Measurements from ENCODE around the gene VPS4A. TPM values are rescaled to one million over a fixed set of nuclear protein-coding genes. Genes with fewer than 3 reads are reported as not detected.
"Not testable (repeated sequence)": the region's sequence is repeated elsewhere in the genome, so short reads cannot be mapped to it uniquely, and the experiment has no call there.

VPS4A gene
- total RNA-seq, 1 donor from 2014 or later = 17.9 TPM

DNA sequence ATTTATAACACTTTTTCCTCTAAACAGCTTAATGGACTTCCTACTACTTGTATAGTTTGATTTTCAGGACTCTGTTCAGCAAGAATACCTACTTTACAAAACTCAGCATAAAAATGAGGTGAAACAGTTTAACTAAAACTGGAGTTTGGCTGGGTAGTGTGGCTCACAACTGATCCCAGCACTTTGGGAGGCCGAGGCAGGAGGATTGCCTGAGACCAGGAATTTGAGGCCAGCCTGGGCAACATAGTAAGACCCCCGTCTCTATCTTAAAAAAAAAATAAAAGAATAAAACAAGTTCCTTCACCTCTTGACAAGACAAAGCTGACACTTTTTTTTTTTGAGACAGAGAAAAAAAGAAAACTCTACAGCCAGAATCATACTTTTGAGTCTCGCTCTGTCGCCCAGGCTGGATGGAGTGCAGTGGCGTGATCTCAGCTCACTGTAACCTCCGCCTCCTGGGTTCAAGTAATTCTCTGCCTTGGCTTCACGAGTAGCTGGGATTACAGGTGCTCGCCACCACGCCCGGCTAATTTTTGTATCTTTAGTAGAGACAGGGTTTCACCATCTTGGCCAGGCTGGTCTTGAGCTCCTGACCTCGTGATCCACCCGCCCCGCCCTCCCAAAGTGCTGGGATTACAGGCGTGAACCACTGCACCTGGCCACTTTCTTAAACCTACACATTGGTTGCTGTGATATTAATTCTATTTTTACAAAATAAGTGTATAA is 16.6 kb downstream of the VPS4A start:
- DNase-seq = no peak

DNA sequence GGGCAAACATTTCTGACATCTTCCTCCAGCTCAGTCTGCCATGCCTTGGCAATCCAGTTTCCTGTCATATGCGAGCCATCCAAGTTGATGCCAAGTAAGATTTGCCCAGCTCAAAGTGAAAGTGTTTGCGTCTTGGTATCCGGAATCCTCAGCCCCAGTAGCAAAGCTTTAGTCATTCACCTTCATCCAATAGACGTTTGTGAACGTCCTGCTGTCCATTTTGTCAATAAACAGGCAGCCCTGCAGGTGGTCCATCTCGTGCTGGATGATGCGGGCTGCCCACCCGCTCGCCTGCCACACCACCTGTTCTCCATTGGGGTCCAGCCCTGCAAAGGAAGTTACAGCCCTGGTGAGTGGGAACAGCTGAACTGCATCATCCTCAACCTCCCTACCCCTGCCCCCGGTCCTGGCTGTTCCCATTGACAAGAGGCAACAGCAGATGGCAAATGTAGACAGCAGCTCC is 17.7 kb downstream of the VPS4A start:
- no peak for DNase-seq

DNA sequence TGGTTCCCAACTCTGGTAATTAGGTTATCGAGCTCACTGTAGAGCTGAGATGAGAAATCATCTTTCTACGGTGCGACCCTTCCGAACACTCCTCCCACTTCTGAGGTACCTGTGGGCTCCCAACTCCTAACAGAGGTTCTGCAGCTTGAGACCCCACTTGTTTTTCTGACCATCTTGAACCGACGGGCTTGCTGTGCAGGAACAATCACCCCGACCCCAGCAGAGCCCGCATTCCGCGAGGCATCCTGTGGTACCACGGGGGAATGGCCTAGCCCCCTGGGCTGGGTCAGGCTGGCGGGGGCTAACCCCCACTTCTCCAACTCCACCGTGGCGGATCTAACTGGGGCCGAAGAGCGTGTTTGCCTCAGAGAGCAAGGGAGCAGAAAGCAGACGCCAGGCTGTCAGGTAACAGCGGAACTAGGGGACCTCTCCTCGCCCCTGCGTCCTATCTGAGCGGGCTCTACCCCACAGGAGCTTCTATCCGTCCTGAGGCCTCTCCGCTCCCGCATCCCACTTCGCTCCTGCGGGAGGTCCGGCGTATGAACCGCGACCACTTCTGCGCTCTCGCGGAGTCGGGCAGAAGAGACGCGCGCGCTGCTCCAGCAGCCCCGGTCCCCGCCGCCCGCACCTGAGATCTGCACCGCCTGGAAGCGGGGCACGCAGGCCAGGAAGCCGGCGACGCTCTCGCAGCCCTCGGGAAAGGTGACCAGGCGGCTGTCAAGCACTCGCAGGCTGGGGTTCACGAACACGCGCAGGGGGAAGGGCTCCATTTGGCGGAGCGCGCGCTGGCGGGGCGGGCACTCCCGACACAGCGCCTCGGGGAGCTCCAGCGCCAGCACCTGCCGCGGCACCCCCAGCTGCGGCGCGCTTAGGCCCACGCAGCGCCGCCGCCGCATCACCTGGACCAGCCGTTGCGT is 18.5 kb downstream of the VPS4A start:
- DNase-seq = no peak

DNA sequence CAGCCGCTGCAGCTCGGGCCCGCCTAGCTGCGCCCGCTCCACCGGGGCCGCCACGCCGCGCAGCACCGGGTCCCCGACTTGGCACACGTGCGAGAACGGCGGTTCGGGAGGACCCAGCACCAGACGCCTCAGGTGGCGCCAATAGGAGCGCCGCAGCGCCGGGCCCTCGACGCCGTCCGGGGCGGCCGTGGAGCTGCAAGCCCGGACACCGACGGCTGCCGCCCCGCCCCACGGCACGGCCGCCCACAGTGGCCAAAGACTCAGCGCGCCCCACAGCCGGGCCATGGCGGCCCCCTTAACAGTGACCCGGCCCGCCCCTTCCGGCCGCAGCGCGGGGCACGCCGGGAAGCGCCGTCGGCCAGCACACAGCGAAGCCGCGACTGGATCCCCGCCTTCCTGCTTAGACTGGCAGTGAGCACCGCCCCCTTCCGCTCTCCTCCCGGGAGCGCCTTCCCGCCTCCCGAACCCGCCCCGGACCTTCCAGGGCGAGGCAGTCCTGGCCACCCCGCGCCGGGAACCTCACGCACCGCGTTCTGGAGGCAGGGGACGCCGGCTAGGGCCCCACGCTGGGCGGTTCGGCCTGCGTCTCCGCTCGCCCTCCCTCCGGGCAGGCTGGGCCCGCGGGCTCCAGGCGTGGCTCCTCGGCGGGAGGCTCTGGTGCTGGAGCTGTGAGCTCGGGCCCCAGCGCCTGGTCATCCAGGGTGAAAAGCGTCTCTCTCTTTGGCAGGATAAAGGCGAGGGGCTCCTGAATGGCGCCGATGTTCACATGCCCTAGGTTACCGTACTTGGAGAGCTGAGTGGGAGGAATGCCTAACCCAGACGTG is 19.3 kb downstream of the VPS4A start, which contains the start of gene PDF:
Gene PDF, minus strand, starts transcription at position 303 of the 824 bp plus-strand sequence. Its CDS starts 18 bp downstream, at position 285.
- DNase-seq = peak; percentile 88

DNA sequence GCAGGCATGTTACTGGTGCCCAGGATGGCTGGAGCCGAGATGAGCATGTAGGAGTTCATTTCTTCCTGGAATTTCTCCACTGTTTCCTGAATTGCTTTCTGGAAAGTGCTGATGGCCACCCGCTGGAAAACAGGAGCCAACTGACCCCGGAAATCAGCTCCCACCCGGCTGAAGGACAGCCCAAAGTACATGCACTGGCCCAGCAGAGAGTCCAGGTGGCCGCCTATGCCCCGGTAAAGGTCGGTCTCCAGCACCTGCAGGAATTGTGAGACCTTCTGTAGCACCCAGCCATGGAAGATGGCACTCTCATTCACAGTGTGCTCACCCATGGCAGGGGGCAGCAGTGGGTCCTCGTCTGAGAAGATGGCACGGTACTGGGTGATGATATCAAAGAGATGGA is 23.5 kb downstream of the VPS4A start:
- DNase-seq = no peak

DNA sequence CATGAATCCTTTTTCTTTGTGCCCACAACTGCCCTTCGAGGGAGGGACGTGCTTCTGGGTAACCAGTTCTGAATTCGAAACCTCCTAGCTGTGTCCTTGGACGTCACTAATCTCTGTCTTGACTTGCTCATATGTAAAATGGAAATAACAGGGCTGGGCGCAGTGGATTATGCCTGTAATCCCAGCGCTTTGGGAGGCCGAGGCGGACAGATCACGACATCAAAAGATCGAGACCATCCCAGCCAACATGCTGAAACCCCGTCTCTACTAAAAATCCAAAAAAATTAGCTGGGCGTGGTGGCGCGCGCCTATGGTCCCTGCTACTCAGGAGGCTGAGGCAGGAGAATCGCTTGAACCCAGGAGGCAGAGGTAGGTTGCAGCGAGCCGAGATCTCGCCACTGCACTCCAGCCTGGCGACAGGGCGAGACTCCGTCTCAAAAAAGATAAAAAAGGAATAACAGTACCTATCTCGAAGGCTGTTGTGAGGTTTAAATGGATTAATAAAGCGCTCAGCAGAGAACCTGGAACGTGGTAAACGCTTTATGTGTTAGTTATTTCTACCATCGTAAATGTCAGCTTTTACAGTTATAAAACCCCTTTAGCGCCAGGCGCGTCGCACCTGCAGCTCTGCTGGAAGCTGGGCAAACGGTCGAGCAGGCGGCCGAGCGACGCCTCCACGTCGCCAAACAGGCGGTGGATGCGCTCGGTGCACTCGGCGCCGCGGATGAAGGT is 27.6 kb downstream of the VPS4A start:
- no peak for DNase-seq

DNA sequence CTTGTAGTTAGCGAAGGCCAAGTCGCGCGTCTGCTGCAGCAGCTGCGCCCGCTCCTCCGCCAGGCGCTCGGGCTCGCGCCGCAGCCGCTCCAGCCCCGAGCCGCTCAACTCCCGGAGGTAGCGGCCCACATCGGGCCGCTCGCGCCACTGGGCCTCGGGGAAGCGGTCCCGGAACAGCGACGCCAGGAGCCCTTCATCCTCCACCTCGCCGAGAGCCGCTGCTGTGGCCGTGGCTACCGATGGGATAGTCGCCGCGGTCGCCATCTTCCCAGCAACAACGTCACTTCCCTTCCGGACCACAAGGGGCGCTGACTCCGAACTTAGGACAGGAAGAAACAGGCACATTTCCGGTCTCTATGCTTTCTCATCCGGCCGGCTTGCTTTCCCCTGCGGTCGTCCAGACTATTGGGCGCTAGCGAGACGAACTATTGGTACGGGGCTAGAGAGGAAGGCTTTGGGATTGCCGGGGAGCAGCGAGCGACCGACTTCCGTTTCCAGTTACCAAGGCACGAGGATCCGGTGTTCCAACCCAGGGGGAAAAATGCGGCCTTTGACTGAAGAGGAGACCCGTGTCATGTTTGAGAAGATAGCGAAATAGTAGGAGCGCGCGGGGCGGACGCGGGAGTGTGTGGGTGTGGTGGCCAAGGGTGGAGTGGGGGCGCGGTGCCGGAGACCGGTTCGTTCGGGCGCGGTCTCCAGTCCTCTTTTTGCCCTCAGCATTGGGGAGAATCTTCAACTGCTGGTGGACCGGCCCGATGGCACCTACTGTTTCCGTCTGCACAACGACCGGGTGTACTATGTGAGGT is 28.3 kb downstream of the VPS4A start, which contains the start of the genes COG8 and NIP7:
Gene COG8, minus strand, starts transcription at position 276 of the 806 bp plus-strand sequence. Its CDS starts 12 bp downstream, at position 264.
Gene NIP7, plus strand, starts transcription at position 484 of the 806 bp plus-strand sequence. Its CDS starts 58 bp downstream, at position 542.
- peak; percentile 99 for DNase-seq

DNA sequence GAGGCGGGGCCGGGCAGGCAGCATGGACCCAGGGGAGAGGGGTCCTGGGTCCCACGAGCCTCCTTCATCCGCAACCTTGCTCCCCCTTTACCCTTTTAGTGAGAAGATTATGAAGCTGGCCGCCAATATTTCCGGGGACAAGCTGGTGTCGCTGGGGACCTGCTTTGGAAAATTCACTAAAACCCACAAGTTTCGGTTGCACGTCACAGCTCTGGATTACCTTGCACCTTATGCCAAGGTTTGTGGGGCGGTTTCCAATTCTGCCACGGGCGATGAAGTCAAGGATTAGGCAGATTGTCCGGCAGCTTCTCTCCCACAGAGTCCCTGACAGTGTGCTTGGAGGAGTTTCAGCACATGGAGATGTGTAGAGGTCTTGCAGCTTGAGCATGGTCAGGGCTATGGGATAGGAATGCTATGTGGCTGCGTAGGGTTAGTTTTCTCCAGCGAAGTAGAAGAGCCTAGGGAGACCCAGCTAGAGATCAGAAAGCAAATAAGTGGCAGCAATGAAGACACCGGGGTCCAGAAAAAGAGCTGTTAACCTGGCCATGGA is 29.0 kb downstream of the VPS4A start:
- DNase-seq = no peak

DNA sequence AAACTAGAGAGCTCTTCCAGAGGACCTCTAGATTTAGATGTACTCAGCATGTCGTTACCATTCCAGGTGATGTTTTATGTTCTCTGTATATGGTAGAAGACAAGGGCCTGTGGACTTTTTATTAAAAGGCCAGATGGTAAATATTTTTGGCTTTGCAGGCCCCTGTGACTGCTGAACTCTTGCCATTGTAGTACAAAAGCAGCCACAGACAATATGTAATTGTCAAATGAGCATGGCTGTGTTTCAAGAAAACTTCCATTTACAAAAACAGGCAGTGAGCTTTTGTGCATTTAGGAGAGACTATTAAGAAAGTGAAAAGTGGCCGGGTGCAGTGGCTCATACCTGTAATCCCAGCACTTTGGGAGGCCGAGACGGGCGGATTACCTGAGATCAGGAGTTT is 33.0 kb downstream of the VPS4A start:
- DNase-seq = no peak

DNA sequence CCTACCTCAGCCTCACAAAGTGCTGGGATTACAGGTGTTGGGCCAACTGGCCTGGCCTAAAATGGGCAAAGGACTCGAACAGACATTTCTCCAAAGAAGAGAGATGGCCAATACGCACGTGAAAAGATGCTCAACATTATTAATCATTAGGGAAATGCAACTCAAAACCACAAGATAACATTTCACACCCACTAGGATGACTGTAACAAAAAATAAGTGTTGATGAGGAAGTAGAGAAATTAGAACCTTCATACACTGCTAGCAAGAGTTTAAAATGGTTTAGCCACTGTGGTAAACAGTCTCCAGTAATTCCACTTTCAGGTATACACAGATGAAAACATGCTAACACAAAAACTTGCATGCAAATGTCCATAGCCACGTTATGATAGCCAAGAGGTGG is 34.8 kb downstream of the VPS4A start:
- DNase-seq = no peak

DNA sequence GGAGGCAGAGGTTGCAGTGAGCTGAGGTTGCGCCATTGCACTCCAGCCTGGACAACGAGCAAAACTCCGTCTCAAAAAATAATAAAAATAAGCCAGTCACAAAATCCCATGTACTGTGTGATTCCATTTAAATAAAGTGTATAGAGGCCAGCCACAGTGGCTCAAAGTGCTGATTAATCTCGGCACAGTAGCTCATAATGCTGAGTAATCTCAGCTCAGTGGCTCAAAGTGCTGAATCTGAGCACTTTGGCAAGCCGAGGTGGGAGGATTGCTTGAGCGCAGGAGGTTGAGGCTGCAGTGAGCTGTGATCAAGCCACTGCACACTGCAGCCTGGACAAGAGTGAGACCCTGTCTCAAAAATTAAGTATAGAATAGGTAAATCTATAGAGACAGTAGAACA is 35.5 kb downstream of the VPS4A start:
- DNase-seq = no peak

DNA sequence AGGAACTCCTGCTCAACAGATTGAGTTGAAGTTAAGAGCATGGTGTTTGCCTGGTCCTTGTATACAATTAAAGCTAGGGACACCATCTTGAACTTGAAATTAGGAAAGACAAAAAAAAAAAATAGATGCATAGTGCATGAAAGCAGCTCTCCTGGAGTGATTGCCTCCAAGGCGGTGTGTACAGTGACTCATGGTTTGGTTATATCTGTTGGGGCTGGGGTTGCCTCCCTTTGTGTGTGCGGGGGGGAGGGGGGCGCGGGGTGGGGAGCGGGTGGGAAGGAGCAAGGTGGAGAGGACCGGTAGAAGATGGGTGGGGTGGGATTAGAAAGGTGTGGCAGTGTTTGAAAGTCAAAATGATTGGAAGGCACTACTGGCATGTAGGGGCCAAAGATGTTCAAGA is 37.1 kb downstream of the VPS4A start:
- DNase-seq = no peak

DNA sequence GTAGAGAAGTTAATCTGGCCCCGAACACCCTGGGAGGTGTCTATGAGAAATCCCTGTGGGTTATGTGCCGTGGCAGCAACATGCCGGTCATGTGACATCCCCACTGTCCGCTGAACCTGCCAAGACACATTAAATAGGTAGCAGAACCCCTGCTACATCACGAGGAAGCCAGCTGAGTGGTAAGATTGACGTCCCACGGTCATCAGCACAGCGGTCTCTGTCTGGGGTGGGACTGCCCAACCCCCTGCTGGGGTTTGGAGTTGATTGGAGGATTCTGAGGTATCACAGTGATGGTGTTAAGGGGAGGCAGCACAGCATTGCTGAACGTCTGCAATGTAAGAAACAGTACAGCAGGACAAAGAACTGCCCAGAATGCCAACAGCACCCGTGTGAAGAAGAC is 38.4 kb downstream of the VPS4A start:
- DNase-seq = no peak

DNA sequence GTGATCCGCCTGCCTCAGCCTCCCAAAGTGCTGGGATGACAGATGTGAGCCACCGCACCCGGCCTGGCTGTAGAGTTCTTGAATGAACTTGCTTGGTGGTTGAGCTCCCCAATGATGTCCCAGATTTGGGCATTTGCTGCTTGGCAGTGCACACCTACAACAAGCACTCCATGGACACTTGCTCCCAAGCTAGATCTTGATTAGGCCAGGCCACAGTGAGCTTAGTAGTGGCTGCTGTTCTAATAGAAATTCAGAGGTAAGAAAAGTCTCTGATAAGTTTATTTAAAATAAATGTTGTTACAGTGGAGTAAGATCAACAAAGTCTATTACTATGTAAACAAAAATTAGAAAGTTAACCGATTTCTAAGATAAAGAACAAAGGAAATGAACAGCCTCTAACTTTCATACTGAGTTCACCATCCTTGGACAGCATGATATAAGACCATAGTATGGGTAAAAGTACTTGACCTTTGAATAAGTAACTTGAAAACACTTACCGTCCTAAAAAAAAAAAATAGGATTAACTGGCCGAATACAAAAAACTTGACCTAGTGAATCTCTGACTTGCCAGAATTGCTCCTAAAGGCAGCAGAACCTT is 39.5 kb downstream of the VPS4A start:
- DNase-seq = no peak

DNA sequence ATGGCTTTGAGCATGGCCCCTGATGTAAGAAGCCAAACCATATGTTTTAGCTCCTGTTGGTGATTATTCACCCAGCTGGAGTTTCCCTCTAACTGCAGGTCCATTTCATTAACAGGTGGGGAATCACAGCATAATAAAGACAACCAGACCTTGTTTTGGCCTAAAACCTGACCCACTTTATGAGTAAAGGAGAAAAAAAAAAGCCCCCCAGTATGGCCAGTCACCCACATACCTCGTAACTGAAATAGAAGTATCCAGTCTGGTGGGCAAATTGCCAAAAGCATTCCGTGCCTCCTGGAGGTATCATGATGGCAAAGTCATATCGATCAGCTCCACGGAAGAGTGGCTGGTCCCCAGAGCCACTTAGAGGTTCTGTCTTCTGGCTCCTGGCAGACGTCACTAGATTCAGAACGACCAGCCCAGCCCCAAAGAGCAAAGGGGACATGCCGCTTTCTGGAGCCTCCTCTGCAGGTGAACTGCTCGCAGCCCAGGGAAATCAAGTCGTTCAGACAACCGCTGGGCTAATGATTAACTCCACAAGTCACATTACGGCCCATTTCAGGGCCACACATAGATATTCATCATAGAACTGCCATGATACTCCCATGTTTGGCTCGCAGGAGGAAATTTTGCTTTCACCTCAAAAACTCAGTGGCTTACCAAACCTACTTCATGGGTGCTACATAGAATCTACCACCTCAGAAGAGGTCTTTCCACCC is 40.3 kb downstream of the VPS4A start, which contains the start of gene TMED6:
Gene TMED6, minus strand, starts transcription at position 478 of the 719 bp plus-strand sequence. Its CDS starts 33 bp downstream, at position 445.
- no peak for DNase-seq

DNA sequence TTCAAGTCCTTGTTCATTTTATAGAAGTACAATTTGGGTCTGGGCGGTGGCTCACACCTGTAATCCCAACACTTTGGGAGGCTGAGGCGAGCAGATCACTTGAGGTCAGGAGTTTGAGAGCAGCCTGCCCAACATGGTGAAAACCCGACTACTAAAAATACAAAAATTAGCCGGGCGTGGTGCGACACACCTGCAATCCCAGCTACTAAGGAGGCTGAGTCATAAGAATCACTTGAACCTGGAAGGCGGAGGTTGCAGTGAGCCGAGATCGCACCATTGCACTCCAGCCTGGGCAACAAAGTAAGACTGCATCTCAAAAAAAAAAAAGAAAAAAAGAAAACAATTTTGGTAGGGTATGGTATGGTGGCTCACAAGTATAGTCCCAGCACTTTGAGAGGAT is 48.9 kb downstream of the VPS4A start:
- DNase-seq = not testable (repeated sequence)

DNA sequence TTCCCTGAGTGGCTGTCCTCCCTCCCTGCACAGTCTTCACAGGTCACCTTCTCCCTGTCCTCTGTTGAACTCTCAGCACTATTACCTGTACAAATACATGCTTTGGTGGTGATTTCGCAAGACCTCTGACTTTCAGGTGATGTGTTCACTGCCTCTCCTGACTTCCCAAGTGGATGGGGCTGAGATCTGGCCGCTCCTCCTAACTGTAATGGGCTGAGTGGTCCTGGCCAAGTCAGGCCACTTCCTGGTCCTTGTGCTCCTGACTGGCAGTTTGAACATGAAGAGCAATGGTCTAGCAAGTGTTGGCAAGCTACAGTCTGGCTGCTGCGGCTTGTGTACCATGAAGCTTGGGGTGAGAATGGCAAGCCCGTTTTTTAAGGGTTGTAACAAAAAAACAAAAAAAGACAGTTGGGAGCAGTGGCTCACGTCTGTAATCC is 52.1 kb downstream of the VPS4A start:
- DNase-seq = no peak

DNA sequence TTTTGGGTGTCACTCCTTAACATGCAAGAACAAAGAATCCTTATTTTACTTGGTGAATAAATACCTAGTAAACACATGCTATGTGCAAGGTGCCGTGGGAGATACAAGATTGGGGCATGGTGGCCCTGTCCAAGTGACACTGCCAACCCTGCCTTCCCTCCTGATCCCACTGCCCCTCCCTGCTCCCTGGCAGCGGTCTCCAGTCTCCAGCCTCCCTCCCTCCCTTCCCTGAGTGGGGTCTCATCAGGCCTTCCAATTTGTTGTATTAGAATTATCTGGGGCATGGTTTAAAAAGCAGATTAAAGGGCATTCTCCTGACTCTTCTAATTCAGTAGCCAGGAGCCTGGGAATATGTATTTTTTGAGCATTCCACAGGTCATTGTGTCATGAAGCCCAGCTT is 52.9 kb downstream of the VPS4A start:
- DNase-seq = no peak

DNA sequence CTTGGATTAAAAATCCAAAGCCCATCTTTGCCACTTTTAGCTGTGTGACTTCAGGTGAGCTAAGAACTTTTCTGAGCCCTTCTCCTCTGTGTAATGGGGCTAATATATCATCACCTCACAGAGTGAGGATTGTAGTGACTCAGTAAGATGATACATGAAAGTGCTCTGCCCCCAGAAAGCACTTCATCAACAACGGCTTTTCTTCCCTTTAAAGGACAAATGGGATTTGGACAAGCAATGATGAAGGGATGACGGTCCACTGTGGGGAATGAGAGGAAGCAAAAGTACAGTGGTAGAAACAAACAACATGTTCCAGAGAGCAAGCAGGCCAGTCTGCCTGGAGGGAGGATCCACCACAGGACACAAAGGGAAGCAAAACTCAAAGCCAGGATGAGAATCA is 54.8 kb downstream of the VPS4A start:
- no peak for DNase-seq

Measured in skin of body (tissue), 2 donors.